Naive thymus-derived CD4-positive, alpha-beta T cell (primary cell): Measurements from ENCODE around the gene PPP2R1A. TPM values are rescaled to one million over a fixed set of nuclear protein-coding genes. Genes with fewer than 3 reads are reported as not detected.

ENCODE experiments used
- ATAC-seq: fragments of 150-1000 bp; cut with Tn5 transposase; 2 replicates; pipeline ENCODE4 v1.10.0; 2021; ENCODE audit warnings: mild to moderate bottlenecking, moderate library complexity
- CTCF ChIA-PET: fragments of 350-600 bp; sonication (Branson Sonifier 250); formaldehyde crosslinking; loops from one replicate; lab custom pipeline; 2021; ENCODE audit warnings: antibody characterized with exemption; lab: Charles Lee
- POLR2A ChIA-PET: fragments of 350-600 bp; sonication (Branson Sonifier 250); formaldehyde crosslinking; loops from one replicate; lab custom pipeline; 2021; ENCODE audit warnings: antibody characterized with exemption, inconsistent platforms; lab: Charles Lee
- DNase-seq, 9 donors: peaks; one replicate each; pipeline versions ENCODE4 v3.0.0 to v3.0.0-alpha.2; 2020 to 2022; ENCODE audit warnings: mixed read lengths in 1 of 9
- H3K27ac ChIP-seq: one replicate; pipeline ENCODE4 v1.7.0; 2013; ENCODE audit warnings: mild to moderate bottlenecking, low read depth, low read length, moderate library complexity
- H3K27me3 ChIP-seq, 2 donors: one replicate each; pipeline ENCODE4 v1.7.0; 2013; ENCODE audit warnings: low read length in 2 of 2, mild to moderate bottlenecking in 2 of 2, moderate library complexity in 2 of 2; ENCODE audit not compliant: control insufficient read depth in 2 of 2, insufficient read depth in 2 of 2
- H3K36me3 ChIP-seq, 3 experiments: 1 replicate in 2 of 3; 2 replicates in 1 of 3; pipeline ENCODE4 v1.7.0; 2013; ENCODE audit warnings: low read length in 3 of 3, mild to moderate bottlenecking in 3 of 3, moderate library complexity in 1 of 3; ENCODE audit not compliant: insufficient read depth in 3 of 3, control insufficient read depth in 2 of 3
- H3K4me1 ChIP-seq, 2 donors: one replicate each; pipeline ENCODE4 v1.7.0; 2013; ENCODE audit warnings: low read length in 2 of 2, mild to moderate bottlenecking in 2 of 2, moderate library complexity in 1 of 2; ENCODE audit not compliant: control insufficient read depth in 2 of 2, insufficient read depth in 2 of 2
- H3K4me3 ChIP-seq: 2 replicates; pipeline ENCODE4 v1.7.0; 2013; ENCODE audit warnings: mild to moderate bottlenecking, low read length
- H3K9me3 ChIP-seq, 3 experiments: 1 replicate in 2 of 3; 2 replicates in 1 of 3; pipeline ENCODE4 v1.7.0; 2013; ENCODE audit warnings: low read length in 3 of 3; ENCODE audit not compliant: control insufficient read depth in 2 of 3
- H3K27ac Mint-ChIP-seq, 9 donors: one replicate each; pipeline ENCODE4 v1.8.0; 2020 to 2022; ENCODE audit warnings: mixed read lengths in 9 of 9, mild to moderate bottlenecking in 8 of 9, moderate library complexity in 5 of 9, inconsistent platforms in 2 of 9
- H3K27me3 Mint-ChIP-seq, 5 donors: one replicate each; pipeline ENCODE4 v1.8.0; 2021 to 2022; ENCODE audit warnings: mixed read lengths in 5 of 5, mild to moderate bottlenecking in 1 of 5
- H3K36me3 Mint-ChIP-seq, 5 donors: one replicate each; pipeline ENCODE4 v1.8.0; 2020 to 2022; ENCODE audit warnings: mixed read lengths in 5 of 5, mild to moderate bottlenecking in 3 of 5, inconsistent platforms in 1 of 5
- H3K4me1 Mint-ChIP-seq, 7 donors: one replicate each; pipeline ENCODE4 v1.8.0; 2020 to 2022; ENCODE audit warnings: mixed read lengths in 7 of 7, mild to moderate bottlenecking in 3 of 7, inconsistent platforms in 1 of 7
- H3K4me3 Mint-ChIP-seq, 10 donors: one replicate each; pipeline ENCODE4 v1.8.0; 2020 to 2022; ENCODE audit warnings: mild to moderate bottlenecking in 10 of 10, mixed read lengths in 10 of 10, moderate library complexity in 6 of 10, inconsistent platforms in 2 of 10
- H3K9me3 Mint-ChIP-seq, 11 donors: one replicate each; pipeline ENCODE4 v1.8.0; 2020 to 2022; ENCODE audit warnings: mixed read lengths in 11 of 11, mild to moderate bottlenecking in 4 of 11, inconsistent platforms in 1 of 11, moderate library complexity in 1 of 11
- intact Hi-C, 2 donors: fragments of 100-400 bp; cut with micrococcal nuclease; formaldehyde crosslinking; loops; one replicate each; pipeline ENCODE4 v1.15.1; 2023
- polyA plus RNA-seq, 2 donors: library from polyadenylated mRNA; unstranded; fragments of 300-500 nt; fragmentation: Illumina TruSeq; gene quantifications; one replicate each; pipeline ENCODE4 v1.2.3, GENCODE V29; 2021
- total RNA-seq, 6 experiments: library from RNA in 5 of 6; stranded (reverse) in 5 of 6; gene quantifications; 1 replicate in 5 of 6; 2 replicates in 1 of 6; pipeline ENCODE4 v1.2.3 and lab custom pipeline; 2021 to 2026

The PPP2R1A gene
- total and polyA plus RNA-seq, 7 experiments from 2014 or later, result 148 to 215 (median 165) TPM

- H3K27ac Mint-ChIP-seq, result no peak overlapping the region
- no peak overlapping the region for H3K4me3 Mint-ChIP-seq
- ATAC-seq (no peak), DNase-seq (no peak)
- H3K4me1 Mint-ChIP-seq, result peaks cover 2 to 24% (median 21%) of the 10 kb centered on the region in 7 donors
- H3K9me3 Mint-ChIP-seq, result no peaks in the 10 kb centered on the region
- H3K4me3 ChIP-seq, result no peak overlapping the region
- peaks cover 17 to 74% (median 34%) of the 10 kb centered on the region in 5 donors for H3K36me3 Mint-ChIP-seq
- H3K36me3 ChIP-seq, result peaks cover 43 to 100% (median 55%) of the 10 kb centered on the region in 3 experiments
- H3K27me3 ChIP-seq, result no peaks in the 10 kb centered on the region
- H3K9me3 ChIP-seq, result no peaks in the 10 kb centered on the region
- ChIA-PET POLR2A (no interaction called here), CTCF (no interaction called here)
- H3K27me3 Mint-ChIP-seq, result no peaks in the 10 kb centered on the region
- no peak overlapping the region for H3K27ac ChIP-seq
- H3K4me1 ChIP-seq, result no peaks in the 10 kb centered on the region
- intact Hi-C loops, result no loop called here
These were observed 21.4 kb downstream of the PPP2R1A start for GRCh38 chr19:52211203-52211602.

GRCh38 chr19:52211926-52212571 lies 22.2 kb downstream of the PPP2R1A start:
- no peaks in the 10 kb centered on the region for H3K27me3 Mint-ChIP-seq
- Histone ChIP-seq H3K9me3 (no peaks in the 10 kb centered on the region), H3K27me3 (no peaks in the 10 kb centered on the region), H3K4me3 (no peak overlapping the region), H3K27ac (no peak overlapping the region), H3K4me1 (no peaks in the 10 kb centered on the region), H3K36me3 (peaks cover 41 to 100% (median 51%) of the 10 kb centered on the region in 3 experiments)
- CTCF ChIA-PET, result interaction anchor here (1.4 kb wide), 1 partner anchor 25 kb away, joined by 5 read pairs; no protein-coding TSS in a partner anchor
- no peak overlapping the region for H3K4me3 Mint-ChIP-seq
- intact Hi-C loops, result no loop called here
- POLR2A ChIA-PET, result no interaction called here
- no peak for ATAC-seq
- H3K4me1 Mint-ChIP-seq, result peaks cover 2 to 19% (median 12%) of the 10 kb centered on the region in 7 donors
- peaks cover 17 to 73% (median 35%) of the 10 kb centered on the region in 5 donors for H3K36me3 Mint-ChIP-seq
- no peaks in the 10 kb centered on the region for H3K9me3 Mint-ChIP-seq
- no peak for DNase-seq
- H3K27ac Mint-ChIP-seq, result peak overlapping the region in 1 of 9 donors; percentile 38

- intact Hi-C loops, result no loop called here
- no peak for DNase-seq
- CTCF ChIA-PET, result interaction anchor here (1.4 kb wide), 1 partner anchor 25 kb away, joined by 5 read pairs; no protein-coding TSS in a partner anchor
- peaks cover 2 to 21% (median 11%) of the 10 kb centered on the region in 7 donors for H3K4me1 Mint-ChIP-seq
- peaks cover 22 to 72% (median 39%) of the 10 kb centered on the region in 5 donors for H3K36me3 Mint-ChIP-seq
- no peaks in the 10 kb centered on the region for H3K27me3 Mint-ChIP-seq
- ATAC-seq, result no peak
- Histone ChIP-seq H3K4me3 (no peak overlapping the region), H3K27me3 (no peaks in the 10 kb centered on the region), H3K4me1 (no peaks in the 10 kb centered on the region), H3K9me3 (no peaks in the 10 kb centered on the region), H3K36me3 (peaks cover 41 to 100% (median 54%) of the 10 kb centered on the region in 3 experiments), H3K27ac (no peak overlapping the region)
- no peak overlapping the region for H3K4me3 Mint-ChIP-seq
- H3K9me3 Mint-ChIP-seq, result no peaks in the 10 kb centered on the region
- peak overlapping the region in 1 of 9 donors; percentile 38 for H3K27ac Mint-ChIP-seq
- POLR2A ChIA-PET, result interaction anchor here (1.2 kb wide), 1 partner anchor 23 kb away, joined by 3 read pairs; the partner anchor contains the start of gene PPP2R1A
These were observed 22.9 kb downstream of the PPP2R1A start for GRCh38 chr19:52212572-52213255.

- H3K27me3 Mint-ChIP-seq, result no peaks in the 10 kb centered on the region
- no peaks in the 10 kb centered on the region for H3K9me3 ChIP-seq
- intact Hi-C loops, result no loop called here
- no peaks in the 10 kb centered on the region for H3K9me3 Mint-ChIP-seq
- ChIA-PET POLR2A (interaction anchor here (1.2 kb wide), 1 partner anchor 25 kb away, joined by 3 read pairs; the partner anchor contains the start of gene PPP2R1A), CTCF (interaction anchor here (1.4 kb wide), 1 partner anchor 16 kb away, joined by 3 read pairs; no protein-coding TSS in a partner anchor)
- no peak for ATAC-seq
- no peak overlapping the region for H3K4me3 Mint-ChIP-seq
- DNase-seq, result no peak
- H3K27me3 ChIP-seq, result no peaks in the 10 kb centered on the region
- no peak overlapping the region for H3K27ac Mint-ChIP-seq
- peaks cover 2 to 17% (median 7%) of the 10 kb centered on the region in 7 donors for H3K4me1 Mint-ChIP-seq
- no peak overlapping the region for H3K27ac ChIP-seq
- H3K4me1 ChIP-seq, result no peaks in the 10 kb centered on the region
- peaks cover 23 to 74% (median 42%) of the 10 kb centered on the region in 5 donors for H3K36me3 Mint-ChIP-seq
- H3K36me3 ChIP-seq, result peaks cover 53 to 98% (median 59%) of the 10 kb centered on the region in 3 experiments
- no peak overlapping the region for H3K4me3 ChIP-seq
These were observed 24.4 kb downstream of the PPP2R1A start for GRCh38 chr19:52214241-52214640.

GRCh38 chr19:52216401-52216800 lies 26.5 kb downstream of the PPP2R1A start:
- peaks cover 0 to 4% (median 0%) of the 10 kb centered on the region in 11 donors for H3K9me3 Mint-ChIP-seq
- Histone ChIP-seq H3K4me3 (no peak overlapping the region), H3K27ac (no peak overlapping the region), H3K27me3 (no peaks in the 10 kb centered on the region), H3K36me3 (peaks cover 66 to 98% (median 69%) of the 10 kb centered on the region in 3 experiments), H3K9me3 (no peaks in the 10 kb centered on the region), H3K4me1 (no peaks in the 10 kb centered on the region)
- H3K4me1 Mint-ChIP-seq, result peaks cover 0 to 11% (median 4%) of the 10 kb centered on the region in 7 donors
- ATAC-seq (no peak), DNase-seq (no peak)
- no peak overlapping the region for H3K4me3 Mint-ChIP-seq
- ChIA-PET CTCF (no interaction called here), POLR2A (no interaction called here)
- no peaks in the 10 kb centered on the region for H3K27me3 Mint-ChIP-seq
- intact Hi-C loops, result no loop called here
- H3K27ac Mint-ChIP-seq, result no peak overlapping the region
- H3K36me3 Mint-ChIP-seq, result peaks cover 35 to 78% (median 53%) of the 10 kb centered on the region in 5 donors

- Histone ChIP-seq H3K4me1 (no peaks in the 10 kb centered on the region), H3K27me3 (no peaks in the 10 kb centered on the region), H3K4me3 (no peak overlapping the region), H3K36me3 (peaks cover 63 to 98% (median 75%) of the 10 kb centered on the region in 3 experiments), H3K9me3 (no peaks in the 10 kb centered on the region), H3K27ac (no peak overlapping the region)
- peak overlapping the region in 5 of 9 donors; percentile 5 to 58 (median 33) for H3K27ac Mint-ChIP-seq
- peaks cover 34 to 76% (median 48%) of the 10 kb centered on the region in 5 donors for H3K36me3 Mint-ChIP-seq
- H3K4me3 Mint-ChIP-seq, result peak overlapping the region in 2 of 10 donors; percentile 7 to 27
- H3K4me1 Mint-ChIP-seq, result peaks cover 0 to 11% (median 4%) of the 10 kb centered on the region in 7 donors
- H3K27me3 Mint-ChIP-seq, result no peaks in the 10 kb centered on the region
- intact Hi-C loops, result no loop called here
- no peak for ATAC-seq
- ChIA-PET CTCF (no interaction called here), POLR2A (no interaction called here)
- no peak for DNase-seq
- H3K9me3 Mint-ChIP-seq, result peaks cover 0 to 5% (median 0%) of the 10 kb centered on the region in 11 donors
These were observed 27.7 kb downstream of the PPP2R1A start for GRCh38 chr19:52217576-52217975.
